ENCODE measurements around the gene CTH.
"Not testable (repeated sequence)": the region's sequence is repeated elsewhere in the genome, so short reads cannot be mapped to it uniquely, and the experiment has no call there.

Gene CTH

DNA sequence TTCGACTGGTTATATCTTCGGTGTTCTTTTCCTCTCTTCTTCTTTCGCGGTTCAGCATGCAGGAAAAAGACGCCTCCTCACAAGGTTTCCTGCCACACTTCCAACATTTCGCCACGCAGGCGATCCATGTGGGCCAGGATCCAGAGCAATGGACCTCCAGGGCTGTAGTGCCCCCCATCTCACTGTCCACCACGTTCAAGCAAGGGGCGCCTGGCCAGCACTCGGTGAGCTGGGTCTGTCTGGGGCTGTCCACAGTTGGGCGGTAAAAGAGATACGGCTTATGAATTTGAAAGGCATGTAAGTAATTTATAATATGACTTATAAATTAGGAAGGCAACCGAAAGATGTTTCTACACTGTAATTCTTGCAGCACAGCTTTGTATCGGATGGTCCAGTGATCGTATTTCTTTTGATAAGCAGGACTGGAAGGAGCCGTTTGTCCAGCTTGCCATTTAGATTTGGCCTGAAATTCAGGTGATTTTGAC, 334 bp downstream of the CTH start:
- peak; percentile 76 for DNase-seq

DNA sequence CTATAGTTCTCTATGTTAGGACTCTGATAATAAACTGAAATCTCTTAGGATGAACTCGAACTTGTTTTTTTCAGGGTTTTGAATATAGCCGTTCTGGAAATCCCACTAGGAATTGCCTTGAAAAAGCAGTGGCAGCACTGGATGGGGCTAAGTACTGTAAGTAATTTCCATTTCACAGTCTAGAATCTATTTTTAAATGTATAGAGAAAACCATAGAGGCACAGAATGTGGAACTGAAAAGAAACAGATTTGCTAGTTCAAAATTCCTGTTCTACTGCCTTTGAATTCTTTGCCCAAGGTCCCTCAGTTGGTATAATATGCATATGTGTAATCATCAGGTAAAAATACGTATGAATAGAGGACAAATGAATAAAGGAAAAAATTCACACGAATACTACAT, 4.8 kb downstream of the CTH start:
- no peak for DNase-seq

DNA sequence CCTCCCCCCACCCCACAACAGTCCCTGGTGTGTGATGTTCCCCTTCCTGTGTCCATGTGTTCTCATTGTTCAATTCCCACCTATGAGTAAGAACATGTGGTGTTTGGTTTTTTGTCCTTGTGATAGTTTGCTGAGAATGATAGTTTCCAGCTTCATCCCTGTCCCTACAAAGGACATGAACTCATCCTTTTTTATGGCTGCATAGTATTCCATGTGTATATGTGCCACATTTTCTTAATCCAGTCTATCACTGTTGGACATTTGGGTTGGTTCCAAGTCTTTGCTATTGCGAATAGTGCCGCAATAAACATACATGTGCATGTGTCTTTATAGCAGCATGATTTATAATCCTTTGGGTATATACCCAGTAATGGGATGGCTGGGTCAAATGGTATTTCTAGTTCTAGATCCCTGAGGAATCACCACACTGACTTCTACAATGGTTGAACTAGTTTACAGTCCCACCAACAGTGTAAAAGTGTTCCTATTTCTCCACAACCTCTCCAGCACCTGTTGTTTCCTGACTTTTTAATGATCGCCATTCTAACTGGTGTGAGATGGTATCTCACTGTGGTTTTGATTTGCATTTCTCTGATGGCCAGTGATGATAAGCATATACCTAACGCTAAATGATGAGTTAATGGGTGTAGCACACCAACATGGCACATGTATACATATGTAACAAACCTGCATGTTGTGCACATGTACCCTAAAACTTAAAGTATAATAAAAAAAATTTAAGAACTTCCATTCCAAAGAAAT, 8.1 kb downstream of the CTH start:
- not testable (repeated sequence) for DNase-seq

DNA sequence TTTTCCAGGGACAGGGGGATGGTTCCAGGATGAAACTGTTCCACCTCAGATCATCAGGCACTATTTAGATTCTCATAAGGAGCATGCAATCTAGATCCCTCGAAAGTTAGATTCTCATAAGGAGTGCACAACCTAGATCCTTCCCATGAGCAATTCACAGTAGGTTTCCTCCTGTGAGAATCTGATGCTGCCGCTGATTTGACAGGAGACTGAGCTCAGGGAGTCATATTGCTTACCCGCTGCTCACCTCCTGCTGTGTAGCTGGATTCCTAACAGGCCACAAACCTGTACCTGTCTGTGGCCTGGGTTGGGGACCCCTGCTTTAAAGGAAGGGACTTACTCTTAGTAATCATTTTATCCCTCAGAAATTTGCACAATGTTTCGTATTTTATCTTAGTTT, 9.3 kb downstream of the CTH start:
- DNase-seq, result no peak

DNA sequence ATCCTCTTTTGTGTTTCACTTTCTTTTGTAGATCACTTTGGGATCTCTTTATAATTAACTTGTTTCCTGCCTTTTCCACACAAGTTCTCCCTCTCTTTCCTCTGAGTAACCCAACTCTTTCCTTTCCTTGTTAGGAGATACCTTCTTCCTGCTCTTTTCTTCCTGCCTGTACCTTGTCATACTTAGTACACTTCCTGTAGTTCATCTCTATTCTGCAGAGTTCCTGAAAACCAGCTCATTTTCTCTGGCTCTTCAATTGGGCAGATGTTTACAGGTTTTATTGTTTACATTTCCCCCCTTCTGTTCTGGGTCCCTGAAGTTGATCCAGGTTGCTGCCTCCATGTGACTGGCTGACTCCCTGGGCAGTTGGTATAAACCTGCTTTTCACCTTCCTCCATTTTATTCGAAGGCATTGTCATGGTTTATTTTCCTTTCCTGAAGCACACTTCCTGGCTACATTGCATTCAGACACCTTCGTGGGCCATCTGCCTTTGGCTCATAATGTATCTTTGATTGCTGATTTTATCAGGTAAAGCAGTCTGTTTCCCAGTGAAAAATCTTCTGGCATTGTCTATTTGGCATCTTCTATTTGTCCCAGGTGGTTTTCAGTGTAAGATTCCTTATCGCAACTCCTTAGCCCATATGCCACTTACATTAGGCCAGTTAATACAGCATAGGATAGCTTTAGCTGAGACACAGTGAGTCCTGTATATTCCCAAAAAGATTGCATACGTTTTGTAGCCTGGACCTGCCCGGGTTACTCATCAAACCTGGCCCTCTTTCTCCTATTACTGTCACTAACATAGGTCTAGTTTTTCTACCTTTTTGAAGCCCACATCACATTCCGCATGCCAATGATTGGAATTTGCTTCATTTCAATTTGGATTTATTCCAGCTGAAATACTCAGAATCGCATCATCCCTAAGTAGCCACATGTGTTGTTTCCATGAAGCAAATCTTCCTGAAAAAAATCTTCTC, 15.4 kb downstream of the CTH start:
- DNase-seq, result no peak

DNA sequence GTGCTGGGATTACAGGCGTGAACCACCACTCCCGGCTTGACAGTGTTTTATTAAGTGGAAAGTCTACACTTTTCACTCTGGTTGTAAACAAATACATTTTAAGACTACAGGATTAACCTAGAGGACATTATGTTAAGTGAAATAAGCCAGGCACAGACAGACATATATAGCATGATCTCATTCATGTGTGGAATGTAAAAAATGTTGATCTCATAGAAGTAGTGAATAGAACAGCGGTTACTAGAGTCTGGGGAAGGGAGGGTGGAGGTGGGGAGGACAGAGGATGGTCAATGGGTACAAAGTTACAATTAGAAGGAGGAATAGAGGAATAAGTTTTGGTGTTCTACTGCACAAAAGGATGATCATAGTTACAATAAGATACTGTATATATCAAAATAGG, 16.9 kb downstream of the CTH start:
- no peak for DNase-seq

DNA sequence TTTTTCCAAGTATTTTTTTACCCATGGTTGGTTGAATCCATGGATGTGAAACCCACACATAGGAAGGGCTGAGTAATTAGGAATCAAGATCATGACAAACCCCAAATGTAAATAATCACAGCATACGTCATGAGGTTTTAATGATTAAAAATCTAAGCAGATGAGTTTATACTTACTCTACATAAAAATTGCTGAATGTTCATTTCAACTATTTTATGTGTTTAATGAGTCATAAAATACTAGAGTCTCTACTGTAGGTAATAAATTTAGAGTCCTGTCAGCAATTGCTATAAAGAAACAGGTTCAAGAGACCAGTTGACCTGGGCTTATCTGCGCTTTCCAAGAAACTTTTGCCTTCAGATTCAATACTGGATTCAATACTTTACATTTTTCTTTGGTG, 18.2 kb downstream of the CTH start:
- peak; percentile 28 for DNase-seq

DNA sequence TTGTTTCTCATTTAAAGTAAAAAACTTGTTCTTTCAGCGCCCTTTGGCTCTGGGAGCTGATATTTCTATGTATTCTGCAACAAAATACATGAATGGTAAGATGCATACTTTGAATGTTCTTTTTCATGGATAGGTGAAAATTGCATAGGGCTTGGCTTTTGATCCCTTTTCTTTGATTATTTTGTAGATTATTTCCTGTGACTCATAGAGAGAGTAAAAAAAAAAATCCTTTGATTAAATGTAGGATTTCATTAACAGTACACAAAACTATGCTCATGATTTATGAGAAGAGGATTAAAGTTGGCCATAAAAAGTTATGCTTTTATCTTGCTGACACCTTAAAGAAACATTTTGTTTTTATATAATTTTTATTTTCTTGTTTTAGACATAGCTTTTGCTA, 18.7 kb downstream of the CTH start:
- DNase-seq, result no peak

DNA sequence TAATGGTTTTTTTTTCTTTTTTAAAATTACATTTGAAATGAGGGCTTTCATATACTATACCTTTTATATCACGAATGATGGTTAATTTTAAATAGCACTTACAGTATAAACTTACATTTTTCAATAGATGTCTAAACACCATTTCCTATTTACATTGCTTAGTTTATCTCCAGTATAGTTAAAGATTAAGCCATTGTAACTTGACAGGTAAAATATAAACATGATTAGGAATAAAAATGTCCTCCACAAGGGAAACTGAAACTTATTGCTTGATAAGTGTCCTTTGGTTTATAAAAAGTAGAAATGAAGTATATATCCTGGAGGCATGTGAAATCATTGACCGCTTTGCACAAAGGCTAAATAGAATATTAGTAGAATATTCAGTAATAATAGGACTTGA, 20.2 kb downstream of the CTH start:
- DNase-seq, result no peak

DNA sequence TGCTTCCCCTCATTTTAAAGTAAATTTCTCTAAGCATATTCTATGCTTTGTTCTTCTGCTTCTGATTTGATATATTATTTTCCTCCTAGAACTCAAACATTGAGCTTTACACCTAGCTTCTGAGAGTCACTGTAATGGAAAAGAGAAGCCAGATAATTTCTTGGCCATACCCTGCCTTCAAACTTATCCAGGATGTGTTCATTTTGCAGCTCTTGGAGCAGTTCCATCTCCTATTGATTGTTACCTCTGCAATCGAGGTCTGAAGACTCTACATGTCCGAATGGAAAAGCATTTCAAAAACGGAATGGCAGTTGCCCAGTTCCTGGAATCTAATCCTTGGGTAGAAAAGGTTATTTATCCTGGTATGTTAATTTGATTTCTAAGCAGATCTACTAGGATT, 20.8 kb downstream of the CTH start:
- DNase-seq, result no peak

DNA sequence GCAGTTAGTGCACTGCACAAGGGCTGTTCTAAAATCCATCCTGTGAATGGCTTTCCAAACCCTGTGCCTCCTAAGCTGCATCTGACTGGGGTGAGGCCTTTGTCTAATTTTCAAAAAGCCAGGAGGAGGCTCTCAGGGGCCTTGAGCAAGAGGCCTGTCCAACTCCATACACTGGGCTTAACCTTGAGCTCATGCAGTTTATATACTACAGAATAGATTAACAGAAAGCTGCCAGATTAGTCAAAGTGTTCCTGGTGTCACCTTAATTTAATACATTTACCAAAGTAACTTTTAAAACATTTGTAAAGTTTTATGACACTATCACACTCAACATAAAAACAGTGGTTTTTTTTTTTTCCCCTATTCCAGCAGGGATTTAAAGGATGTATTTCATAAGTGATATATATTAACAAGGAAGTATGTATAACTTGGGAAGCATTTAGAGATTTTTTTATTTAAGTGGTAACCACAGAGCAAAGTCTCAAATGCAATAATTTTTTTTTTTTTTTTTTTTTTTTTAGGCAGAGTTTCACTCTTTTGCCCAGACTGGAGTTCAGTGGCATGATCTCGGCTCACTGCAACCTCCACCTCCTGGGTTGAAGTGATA, 23.3 kb downstream of the CTH start:
- no peak for DNase-seq

DNA sequence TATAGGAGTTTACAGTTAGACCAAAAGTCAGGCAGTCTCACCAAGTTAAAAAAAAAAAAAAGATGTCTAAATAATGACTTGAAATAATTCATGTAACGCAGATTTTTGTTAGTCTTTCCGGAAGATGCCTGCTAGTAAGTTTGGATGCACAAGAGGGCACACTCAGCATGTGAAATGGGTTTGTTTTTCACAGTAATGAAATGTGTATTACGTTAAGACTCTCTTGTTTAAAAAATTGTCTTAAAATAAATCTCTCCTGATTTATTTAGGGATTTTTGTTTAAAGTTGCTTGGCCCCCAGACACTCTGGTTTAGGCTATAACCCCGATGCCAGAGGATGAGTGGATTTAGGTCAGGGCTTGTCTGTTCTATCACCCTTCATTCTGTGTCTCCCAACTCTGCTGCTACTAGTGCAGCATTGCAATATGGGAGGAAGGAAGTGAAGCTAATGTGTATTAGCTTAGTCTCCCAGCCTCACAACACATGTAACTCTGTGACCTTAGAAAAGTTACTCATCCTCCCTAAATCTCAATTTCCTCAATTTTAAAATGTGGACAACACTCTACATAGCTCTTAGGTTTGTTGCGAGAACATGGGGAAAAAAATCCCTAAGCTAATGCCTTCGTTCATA, 25.7 kb downstream of the CTH start:
- DNase-seq, result no peak

DNA sequence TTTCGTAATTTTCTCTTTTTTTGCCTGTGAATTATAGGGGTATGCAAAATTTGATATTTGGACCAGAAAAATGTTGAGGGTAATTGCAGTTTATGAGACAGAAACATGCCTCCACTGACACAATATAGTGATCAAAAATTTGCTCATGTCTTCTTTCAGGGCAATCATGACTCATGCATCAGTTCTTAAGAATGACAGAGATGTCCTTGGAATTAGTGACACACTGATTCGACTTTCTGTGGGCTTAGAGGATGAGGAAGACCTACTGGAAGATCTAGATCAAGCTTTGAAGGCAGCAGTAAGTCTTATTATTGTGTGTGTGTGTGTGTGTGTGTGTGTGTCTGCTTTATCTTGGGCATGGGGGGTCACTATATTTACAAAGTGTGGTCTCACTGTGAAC, 27.5 kb downstream of the CTH start:
- no peak for DNase-seq

DNA sequence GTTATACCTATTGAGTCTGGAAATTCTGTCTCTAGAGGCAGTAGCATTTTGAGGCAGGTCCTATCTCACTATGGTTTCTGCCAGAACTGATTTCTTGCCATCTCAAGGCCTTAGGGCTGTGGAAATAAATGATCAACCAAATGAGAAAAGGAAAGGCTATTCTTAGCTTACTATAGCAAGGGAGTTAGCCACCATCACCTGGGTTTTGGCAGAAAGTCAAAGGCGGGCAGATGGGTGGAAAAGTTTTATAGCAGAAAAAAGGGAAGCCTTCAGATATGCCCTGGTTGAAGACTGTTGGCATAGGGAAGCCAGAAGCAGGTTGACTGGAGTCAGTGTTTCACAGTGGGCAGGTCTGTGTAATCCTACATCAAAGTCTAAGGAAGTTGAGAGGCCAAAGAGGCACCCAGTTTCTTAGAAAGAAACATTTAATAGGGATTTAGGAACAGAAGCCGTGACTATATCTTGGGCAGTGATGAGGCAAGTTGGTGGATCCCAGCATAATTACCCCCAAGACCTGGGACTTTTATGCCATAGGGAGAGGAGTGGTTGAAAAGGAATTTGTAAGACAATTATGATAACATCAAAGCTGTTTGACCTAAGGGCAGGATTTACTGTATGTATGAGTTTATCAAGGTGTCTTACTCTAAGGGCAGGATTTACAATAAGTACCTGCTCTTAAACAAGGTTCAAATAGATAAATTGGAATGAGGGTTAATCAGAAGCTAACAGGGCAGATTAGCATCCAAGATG, 29.7 kb downstream of the CTH start:
- DNase-seq, result no peak

DNA sequence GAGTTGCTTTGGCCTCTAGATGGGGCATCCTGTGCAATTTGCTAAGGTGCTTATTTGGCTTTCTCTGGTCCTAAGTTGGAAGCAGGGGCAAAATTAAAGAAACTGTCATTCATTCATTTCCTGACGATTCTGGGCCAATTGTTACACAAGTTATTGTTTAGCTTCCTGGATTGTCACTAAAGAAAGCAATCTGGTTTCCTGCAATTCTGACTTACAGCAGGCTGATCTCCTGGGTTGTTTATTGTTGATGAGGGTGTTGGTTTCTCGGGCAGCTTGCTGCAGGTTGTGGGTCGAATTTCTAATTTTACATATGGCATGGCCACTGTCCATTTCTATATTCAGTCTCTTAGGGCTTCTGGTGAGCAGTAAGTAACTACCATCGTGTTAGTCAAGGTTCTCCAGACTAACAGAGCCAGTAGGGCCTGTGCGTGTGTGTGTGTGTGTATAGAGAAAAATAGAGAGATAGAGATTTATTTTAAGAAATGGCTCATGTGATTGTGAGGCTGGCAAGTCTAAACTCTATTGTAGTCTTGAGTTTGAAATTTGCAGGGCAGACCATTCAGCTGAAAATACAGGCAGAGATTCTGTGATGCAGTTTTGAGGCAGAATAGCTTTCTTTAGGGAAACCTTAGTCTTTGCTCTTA, 30.4 kb downstream of the CTH start:
- DNase-seq, result no peak

DNA sequence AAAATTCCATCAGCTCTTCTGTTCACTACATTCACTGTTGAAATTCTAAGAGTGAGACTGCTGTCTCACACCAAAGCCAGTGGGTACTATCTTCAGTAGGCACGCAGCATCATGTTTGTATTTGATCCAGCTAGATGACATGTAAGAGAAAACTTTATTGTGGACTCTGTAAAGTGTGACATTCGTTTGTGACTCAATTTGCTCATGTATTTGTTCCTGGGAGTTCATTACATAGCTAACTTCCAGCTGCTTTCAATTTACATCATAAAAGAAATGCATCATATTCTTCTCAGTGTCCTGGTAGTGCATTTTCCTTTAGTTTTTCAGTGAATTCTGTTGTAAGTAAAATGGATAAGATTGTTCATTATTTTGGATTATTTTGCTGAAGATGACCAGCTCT, 31.4 kb downstream of the CTH start:
- no peak for DNase-seq

DNA sequence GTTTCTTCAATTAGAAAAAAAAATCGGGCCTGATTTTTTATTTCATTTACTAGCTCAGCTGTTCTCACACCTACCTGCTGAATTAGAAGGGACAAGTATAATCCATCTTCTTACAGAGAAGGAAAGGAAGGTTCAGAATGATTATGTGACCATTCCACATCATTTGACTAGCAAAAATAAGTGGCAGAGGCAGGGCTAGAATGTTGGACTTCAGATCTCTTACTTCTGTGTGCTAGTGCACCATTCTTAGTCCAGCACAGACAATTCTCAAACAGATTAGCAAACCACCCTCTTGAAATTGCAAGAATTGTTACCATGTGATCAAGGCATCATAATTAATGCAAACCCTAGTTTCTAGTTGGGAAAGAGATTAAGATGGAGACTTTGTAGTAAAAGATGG, 32.7 kb downstream of the CTH start:
- DNase-seq, result no peak

DNA sequence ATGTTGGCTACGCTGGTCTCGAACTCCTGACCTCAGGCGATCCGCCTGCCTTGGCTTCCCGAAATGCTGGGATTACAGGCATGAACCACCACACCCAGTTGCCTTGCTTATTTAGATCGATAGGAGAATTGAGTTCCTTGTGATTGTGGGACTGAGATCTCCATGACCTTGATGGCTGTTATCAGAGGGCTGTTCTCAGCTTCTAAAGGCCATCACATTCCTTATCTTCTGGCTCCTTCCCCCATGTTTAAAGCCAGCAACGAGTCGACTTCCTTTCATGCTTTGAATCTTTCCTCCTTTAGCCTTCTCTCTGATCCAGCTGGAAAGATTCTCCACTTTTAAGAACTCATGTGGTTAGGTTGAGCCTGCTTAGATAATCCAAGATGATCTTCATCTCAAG, 38.0 kb downstream of the CTH start:
- no peak for DNase-seq

DNA sequence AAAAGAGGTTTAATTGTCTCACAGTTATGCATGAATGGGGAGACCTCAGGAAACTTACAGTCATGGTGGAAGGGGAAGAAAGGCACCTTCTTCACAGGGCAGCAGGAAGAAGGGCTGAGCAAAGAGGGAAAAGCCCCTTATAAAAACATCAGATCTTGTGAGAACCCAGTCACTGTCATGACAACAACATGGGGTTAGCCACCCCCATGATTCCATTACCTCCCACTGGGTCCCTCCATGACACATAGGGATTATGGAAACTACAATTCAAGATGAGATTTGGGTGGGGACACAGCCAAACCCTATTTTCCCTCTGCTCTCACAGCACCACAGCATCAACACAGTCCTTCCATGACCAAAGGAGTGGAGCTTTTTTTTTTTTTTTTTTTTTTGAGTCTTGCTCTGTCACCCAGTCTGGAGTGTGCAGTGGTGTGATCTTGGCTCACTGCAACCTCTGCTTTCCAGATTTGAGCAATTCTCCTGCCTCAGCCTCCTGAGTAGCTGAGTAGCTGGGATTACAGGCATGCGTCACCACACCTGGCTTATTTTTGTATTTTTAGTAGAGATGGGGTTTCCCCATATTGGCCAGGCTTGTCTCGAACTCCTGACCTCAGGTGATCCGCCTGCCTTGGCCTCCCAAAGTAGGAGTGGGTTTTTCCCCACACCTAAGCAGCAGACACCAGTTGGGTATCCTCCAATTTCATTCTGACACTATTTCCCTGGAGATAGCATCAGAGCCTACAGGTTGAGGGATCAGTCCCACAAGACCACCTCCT, 41.3 kb downstream of the CTH start:
- not testable (repeated sequence) for DNase-seq

DNA sequence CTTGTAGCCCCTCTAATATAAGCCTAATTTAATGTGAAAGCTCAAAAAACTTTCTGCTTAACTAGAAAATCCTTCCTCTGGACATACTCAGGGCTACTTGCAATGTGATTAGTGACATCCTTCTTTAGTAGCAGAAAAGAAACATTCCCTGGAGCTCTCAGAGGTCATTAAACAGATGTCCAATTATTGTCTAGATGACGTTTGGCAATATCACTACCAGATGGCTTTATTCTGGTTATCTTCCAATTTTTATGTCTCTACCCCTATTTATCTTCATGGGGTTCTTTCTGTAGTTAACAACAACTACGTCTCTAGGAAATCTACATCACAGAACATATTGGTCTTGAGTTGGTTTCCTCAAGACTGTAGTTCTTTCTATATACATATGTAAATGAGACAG, 44.2 kb downstream of the CTH start:
- no peak for DNase-seq

DNA sequence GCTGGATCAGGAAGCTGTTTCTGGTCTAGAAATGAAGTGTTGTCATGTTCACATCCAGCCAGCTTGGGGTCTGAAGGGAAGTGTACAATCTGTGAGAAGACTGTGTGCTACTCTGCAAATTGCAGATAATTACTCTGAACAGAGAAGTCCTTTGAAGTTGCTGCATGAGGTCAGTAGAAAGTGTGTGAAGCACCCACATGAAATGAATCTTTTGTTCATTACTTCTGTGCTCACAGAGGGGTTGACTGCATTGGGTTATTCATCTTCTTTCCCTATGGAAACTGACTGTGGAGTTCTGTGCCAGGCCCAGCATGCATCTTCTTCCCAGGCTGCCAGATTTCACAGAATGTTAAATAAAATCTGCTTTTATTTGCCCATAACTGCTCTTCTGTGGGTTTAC, 47.1 kb downstream of the CTH start:
- DNase-seq, result no peak

Data from kidney glomerular epithelial cell (primary cell).